ENCODE results near the gene LASP1.

DNA sequence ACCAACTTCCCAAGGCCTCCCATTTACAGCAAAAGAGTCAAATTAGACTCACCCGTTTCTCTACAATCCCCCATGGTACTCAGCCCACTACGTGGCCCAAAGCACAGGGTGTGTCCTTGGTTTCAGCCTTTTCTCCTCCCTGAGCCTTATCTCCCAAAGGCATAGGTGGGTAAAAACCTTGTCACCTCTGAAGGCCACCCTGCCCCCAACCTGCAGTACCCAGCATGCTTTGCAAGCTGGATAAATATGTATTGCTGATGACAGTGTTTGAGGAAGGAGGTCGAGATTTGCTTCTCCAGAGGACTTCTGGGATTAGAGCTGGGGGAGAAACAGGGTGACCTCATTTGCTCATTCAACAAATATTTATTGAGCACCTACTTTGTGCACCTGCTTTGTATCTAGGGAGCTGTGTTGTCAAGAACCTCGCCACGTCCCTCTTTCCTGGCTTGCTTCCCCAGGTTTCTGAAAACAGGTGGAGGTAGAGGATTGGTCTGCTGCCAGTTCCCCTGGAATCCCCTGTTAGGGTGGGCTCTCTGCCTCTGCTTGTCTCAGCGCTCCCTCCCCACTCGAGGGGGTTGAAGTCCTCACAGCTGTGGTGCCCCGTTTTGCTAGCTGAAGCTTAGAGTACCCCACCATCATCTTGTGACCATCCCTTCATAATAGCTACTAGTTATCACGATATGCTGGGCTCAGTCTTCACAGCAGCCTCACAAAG, 3.0 kb downstream of the LASP1 start:
- TF ChIP-seq, protein P1, sequence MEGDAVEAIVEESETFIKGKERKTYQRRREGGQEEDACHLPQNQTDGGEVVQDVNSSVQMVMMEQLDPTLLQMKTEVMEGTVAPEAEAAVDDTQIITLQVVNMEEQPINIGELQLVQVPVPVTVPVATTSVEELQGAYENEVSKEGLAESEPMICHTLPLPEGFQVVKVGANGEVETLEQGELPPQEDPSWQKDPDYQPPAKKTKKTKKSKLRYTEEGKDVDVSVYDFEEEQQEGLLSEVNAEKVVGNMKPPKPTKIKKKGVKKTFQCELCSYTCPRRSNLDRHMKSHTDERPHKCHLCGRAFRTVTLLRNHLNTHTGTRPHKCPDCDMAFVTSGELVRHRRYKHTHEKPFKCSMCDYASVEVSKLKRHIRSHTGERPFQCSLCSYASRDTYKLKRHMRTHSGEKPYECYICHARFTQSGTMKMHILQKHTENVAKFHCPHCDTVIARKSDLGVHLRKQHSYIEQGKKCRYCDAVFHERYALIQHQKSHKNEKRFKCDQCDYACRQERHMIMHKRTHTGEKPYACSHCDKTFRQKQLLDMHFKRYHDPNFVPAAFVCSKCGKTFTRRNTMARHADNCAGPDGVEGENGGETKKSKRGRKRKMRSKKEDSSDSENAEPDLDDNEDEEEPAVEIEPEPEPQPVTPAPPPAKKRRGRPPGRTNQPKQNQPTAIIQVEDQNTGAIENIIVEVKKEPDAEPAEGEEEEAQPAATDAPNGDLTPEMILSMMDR (conservative IDR thresholded peaks at IDR 0.05; ENCODE audit: low read depth, low read length): no peak
- TF ChIP-seq EZH2 (IDR thresholded peaks at IDR 0.05; ENCODE audit: borderline replicate concordance, low read depth, low read length, poor library complexity, severe bottlenecking): no peak
